Progenitor cell of endocrine pancreas (in vitro differentiated cells): ENCODE measurements around the gene HEMK1. TPM values are rescaled to one million over a fixed set of nuclear protein-coding genes. Genes with fewer than 3 reads are reported as not detected.

Source experiments
- DNase-seq: peaks from one replicate; pipeline ENCODE4 v3.0.0; 2021; ENCODE audit warnings: low spot score; ENCODE audit not compliant: unreplicated experiment
- H3K27ac Mint-ChIP-seq: 2 replicates; pipeline ENCODE4 v1.8.0; 2021; ENCODE audit warnings: mild to moderate bottlenecking, moderate library complexity, mixed read lengths
- H3K27me3 Mint-ChIP-seq: 2 replicates; pipeline ENCODE4 v1.8.0; 2021; ENCODE audit warnings: mixed read lengths
- H3K36me3 Mint-ChIP-seq: 2 replicates; pipeline ENCODE4 v1.8.0; 2022; ENCODE audit warnings: mixed read lengths; ENCODE audit not compliant: insufficient read depth
- H3K4me1 Mint-ChIP-seq: 2 replicates; pipeline ENCODE4 v1.8.0; 2021; ENCODE audit warnings: low read depth, mixed read lengths
- H3K4me3 Mint-ChIP-seq: 2 replicates; pipeline ENCODE4 v1.8.0; 2021; ENCODE audit warnings: low read depth, mild to moderate bottlenecking, moderate library complexity, mixed read lengths
- H3K9me3 Mint-ChIP-seq: 2 replicates; pipeline ENCODE4 v1.8.0; 2021; ENCODE audit warnings: low read depth, mixed read lengths
- long read RNA-seq: library from polyadenylated mRNA; unstranded; transcript quantifications from one replicate; pipeline ENCODE4 v2.0.0, GENCODE V29; 2020
- total RNA-seq: library from RNA; stranded (reverse); gene quantifications from 2 replicates; pipeline ENCODE4 v1.2.1, GENCODE V29; 2021
- TF ChIP-seq, protein P1 (sequence below): fragments of 200-600 bp; sonication (generic); IDR thresholded peaks from one replicate; pipeline ENCODE4 v1.5.0; 2021; ENCODE audit warnings: antibody characterized with exemption, mild to moderate bottlenecking; ENCODE audit not compliant: unreplicated experiment

HEMK1 gene, protein sequence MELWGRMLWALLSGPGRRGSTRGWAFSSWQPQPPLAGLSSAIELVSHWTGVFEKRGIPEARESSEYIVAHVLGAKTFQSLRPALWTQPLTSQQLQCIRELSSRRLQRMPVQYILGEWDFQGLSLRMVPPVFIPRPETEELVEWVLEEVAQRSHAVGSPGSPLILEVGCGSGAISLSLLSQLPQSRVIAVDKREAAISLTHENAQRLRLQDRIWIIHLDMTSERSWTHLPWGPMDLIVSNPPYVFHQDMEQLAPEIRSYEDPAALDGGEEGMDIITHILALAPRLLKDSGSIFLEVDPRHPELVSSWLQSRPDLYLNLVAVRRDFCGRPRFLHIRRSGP
- total RNA-seq = 23.0 and 23.7 TPM in 2 replicates
- long read RNA-seq, full-length matches to known transcripts = 14 of 38 reads
- long read RNA-seq, partial matches to known transcripts = 6 of 38 reads
- long read RNA-seq, other reads (novel, unspliced or antisense) = 18 of 38 reads

DNA sequence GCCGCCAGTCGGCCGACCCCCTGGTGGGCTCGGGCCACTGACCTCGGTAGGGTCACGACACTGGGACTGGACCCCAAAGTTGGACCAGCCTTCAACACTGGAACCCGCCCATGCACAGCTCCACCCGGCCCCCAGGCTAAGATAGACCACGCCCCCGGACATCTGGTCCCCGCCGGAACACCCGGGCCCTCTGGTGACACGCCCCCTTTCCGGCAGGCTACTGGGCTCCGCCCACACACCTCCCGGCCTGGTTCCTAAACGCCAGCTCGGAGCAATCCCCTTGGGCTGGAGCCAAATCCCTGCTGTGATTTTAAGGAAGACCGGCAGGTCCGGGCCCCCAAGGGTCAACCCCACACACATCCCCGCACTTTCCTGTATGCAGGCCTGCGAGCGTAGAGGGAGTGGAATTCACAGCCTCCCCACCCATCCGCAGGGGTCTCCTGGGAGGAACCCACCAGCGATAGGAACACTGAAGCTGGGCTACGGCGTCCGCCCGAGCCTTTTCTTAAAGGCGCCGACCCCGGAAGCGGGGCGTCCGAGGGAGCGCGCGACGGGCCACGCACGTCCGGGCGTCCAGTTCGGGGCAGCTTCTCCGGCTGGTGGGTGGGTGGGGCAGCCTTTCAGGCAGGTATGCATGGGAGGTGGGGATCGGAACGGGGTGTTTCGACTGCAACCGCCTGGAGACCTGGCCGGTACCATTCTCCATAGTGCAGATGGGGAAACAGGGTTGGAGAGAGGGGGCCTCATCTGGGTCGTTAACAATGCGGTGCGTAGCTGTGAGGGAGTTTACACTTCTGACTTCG is at the start of gene HEMK1:
Gene HEMK1 (plus strand): TSS at position 576 of the 803 bp plus-strand sequence. CDS start 1,583 bp downstream, outside the sequence.
- TF ChIP-seq, protein P1, sequence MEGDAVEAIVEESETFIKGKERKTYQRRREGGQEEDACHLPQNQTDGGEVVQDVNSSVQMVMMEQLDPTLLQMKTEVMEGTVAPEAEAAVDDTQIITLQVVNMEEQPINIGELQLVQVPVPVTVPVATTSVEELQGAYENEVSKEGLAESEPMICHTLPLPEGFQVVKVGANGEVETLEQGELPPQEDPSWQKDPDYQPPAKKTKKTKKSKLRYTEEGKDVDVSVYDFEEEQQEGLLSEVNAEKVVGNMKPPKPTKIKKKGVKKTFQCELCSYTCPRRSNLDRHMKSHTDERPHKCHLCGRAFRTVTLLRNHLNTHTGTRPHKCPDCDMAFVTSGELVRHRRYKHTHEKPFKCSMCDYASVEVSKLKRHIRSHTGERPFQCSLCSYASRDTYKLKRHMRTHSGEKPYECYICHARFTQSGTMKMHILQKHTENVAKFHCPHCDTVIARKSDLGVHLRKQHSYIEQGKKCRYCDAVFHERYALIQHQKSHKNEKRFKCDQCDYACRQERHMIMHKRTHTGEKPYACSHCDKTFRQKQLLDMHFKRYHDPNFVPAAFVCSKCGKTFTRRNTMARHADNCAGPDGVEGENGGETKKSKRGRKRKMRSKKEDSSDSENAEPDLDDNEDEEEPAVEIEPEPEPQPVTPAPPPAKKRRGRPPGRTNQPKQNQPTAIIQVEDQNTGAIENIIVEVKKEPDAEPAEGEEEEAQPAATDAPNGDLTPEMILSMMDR = no peak
- peak; percentile 87 for DNase-seq
- peak within 1 kb of the TSS; percentile 97 for H3K4me3 Mint-ChIP-seq
- peaks cover 7% of the 10 kb centered on the region for H3K27me3 Mint-ChIP-seq
- H3K36me3 Mint-ChIP-seq = no peaks in the 10 kb centered on the region
- H3K9me3 Mint-ChIP-seq = no peaks in the 10 kb centered on the region
- H3K4me1 Mint-ChIP-seq = peaks cover 7% of the 10 kb centered on the region
- peak within 1 kb of the TSS; percentile 99 for H3K27ac Mint-ChIP-seq

GRCh38 chr3:50520849-50521248 is 48.5 kb upstream of the HEMK1 start:
- Mint-ChIP-seq H3K36me3 (no peaks in the 10 kb centered on the region), H3K4me3 (no peak overlapping the region), H3K27ac (no peak overlapping the region), H3K27me3 (peaks cover 32% of the 10 kb centered on the region), H3K4me1 (peaks cover 12% of the 10 kb centered on the region), H3K9me3 (no peaks in the 10 kb centered on the region)
- DNase-seq = no peak
- TF ChIP-seq, protein P1 = no peak

- TF ChIP-seq, protein P1 = no peak
- Mint-ChIP-seq H3K36me3 (no peaks in the 10 kb centered on the region), H3K27me3 (peaks cover 32% of the 10 kb centered on the region), H3K27ac (no peak overlapping the region), H3K9me3 (no peaks in the 10 kb centered on the region), H3K4me3 (no peak overlapping the region), H3K4me1 (peaks cover 6% of the 10 kb centered on the region)
- no peak for DNase-seq
These were observed 47.8 kb upstream of the HEMK1 start for GRCh38 chr3:50521572-50521971.

- H3K4me3 Mint-ChIP-seq = no peak overlapping the region
- H3K36me3 Mint-ChIP-seq = no peaks in the 10 kb centered on the region
- no peak for DNase-seq
These were observed 46.0 kb upstream of the HEMK1 start for GRCh38 chr3:50523279-50523811.

More at GRCh38 chr3:50523279-50523811, 46.0 kb upstream of the HEMK1 start:
- H3K27ac Mint-ChIP-seq = no peak overlapping the region
- TF ChIP-seq, protein P1 = no peak
- H3K9me3 Mint-ChIP-seq = no peaks in the 10 kb centered on the region
- peaks cover 35% of the 10 kb centered on the region for H3K27me3 Mint-ChIP-seq
- H3K4me1 Mint-ChIP-seq = peaks cover 3% of the 10 kb centered on the region
